T-helper 1 cell treated with Interleukin-12 subunit alpha and Interleukin-12 subunit beta and Interleukin-4 antibody, amounts not matched to agents 30 μg/mL and 1 μg/mL, for 36 hours (primary cell): ENCODE measurements around the gene FFAR2.
"Not testable (repeated sequence)": the region's sequence is repeated elsewhere in the genome, so short reads cannot be mapped to it uniquely, and the experiment has no call there.

Experiments
- H3K27ac Mint-ChIP-seq: one replicate; pipeline ENCODE4 v1.8.0; 2021; ENCODE audit warnings: mild to moderate bottlenecking, mixed read lengths
- H3K27me3 Mint-ChIP-seq: one replicate; pipeline ENCODE4 v1.8.0; 2021; ENCODE audit warnings: low read depth, mixed read lengths
- H3K36me3 Mint-ChIP-seq: one replicate; pipeline ENCODE4 v1.8.0; 2021; ENCODE audit warnings: low read depth, mixed read lengths
- H3K4me1 Mint-ChIP-seq: one replicate; pipeline ENCODE4 v1.8.0; 2021; ENCODE audit warnings: low read depth, mixed read lengths
- H3K4me3 Mint-ChIP-seq: one replicate; pipeline ENCODE4 v1.8.0; 2021; ENCODE audit warnings: mild to moderate bottlenecking, moderate library complexity, mixed read lengths
- H3K9me3 Mint-ChIP-seq: one replicate; pipeline ENCODE4 v1.8.0; 2021; ENCODE audit warnings: mixed read lengths

Gene FFAR2

GRCh38 chr19:35416331-35416730, 31.7 kb upstream of the FFAR2 start:
- H3K27ac Mint-ChIP-seq: no peak overlapping the region
- no peak overlapping the region for H3K4me3 Mint-ChIP-seq
- H3K9me3 Mint-ChIP-seq: no peaks in the 10 kb centered on the region
- peaks cover 37% of the 10 kb centered on the region for H3K27me3 Mint-ChIP-seq
- no peaks in the 10 kb centered on the region for H3K36me3 Mint-ChIP-seq
- no peaks in the 10 kb centered on the region for H3K4me1 Mint-ChIP-seq

DNA sequence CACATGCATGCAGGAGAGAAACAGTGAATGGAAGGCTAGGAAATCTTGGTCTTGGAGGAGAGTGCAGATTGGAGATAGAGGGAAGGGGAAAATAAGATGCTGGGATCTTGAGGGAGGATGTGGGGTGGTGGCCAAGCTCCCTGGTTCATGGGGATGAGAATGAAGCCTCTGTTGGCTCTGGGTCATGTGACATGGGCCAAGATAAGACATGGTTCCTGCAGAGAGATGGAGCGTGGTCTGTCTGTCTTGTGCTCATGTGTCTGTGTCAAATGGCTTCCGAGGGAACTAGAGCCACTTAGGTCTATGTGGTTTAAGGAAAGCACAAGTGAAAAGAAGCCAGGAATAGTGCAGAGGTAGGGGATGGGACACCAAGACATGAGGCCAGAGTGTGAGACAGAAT, 30.8 kb upstream of the FFAR2 start:
- Mint-ChIP-seq H3K36me3 (no peaks in the 10 kb centered on the region), H3K4me3 (no peak overlapping the region), H3K27me3 (peaks cover 33% of the 10 kb centered on the region), H3K27ac (no peak overlapping the region), H3K4me1 (no peaks in the 10 kb centered on the region), H3K9me3 (no peaks in the 10 kb centered on the region)

- Mint-ChIP-seq H3K4me3 (no peak overlapping the region), H3K36me3 (no peaks in the 10 kb centered on the region), H3K27ac (no peak overlapping the region), H3K9me3 (no peaks in the 10 kb centered on the region), H3K4me1 (no peaks in the 10 kb centered on the region), H3K27me3 (peaks cover 27% of the 10 kb centered on the region)
Measured at GRCh38 chr19:35417713-35418534, 30.1 kb upstream of the FFAR2 start.

DNA sequence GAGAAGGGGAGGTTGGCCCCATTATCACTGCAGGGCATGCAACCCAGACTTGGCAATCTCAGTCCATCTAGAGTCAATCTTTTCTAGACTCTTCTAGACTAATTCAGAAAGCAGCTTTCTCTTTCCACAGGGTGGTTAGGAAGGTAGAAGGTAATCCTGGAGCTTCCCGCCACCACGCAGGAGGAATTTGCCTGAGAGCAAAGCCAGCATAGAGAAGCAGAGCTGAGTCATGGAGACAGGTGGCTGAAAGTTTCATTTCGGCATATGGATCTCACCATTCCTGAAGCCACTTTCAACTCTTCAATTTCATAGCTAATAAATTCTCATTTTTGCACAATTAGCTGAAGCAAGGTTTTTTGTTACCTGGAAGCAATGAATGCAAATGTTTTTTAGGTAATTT, 29.0 kb upstream of the FFAR2 start:
- H3K9me3 Mint-ChIP-seq: no peaks in the 10 kb centered on the region

DNA sequence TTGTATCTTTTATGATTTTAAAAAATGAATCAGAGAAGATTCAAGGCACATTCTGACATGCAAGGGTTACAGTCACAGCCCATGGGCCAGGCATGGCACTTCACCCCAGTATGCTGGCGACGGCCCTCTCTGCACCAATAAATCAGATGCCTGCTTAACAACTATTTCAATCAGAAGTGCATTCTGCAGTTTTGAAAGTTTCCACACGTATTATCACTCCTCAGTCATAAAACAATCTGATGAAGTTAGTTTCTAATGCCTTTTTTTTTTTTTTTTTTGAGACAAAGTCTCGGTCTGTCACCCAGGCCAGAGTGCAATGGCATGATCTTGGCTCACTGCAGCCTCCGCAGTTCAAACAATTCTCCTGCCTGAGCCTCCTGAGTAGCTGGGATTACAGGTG, 28.3 kb upstream of the FFAR2 start:
- Mint-ChIP-seq H3K4me3 (no peak overlapping the region), H3K27me3 (peaks cover 27% of the 10 kb centered on the region), H3K27ac (no peak overlapping the region), H3K4me1 (no peaks in the 10 kb centered on the region), H3K9me3 (no peaks in the 10 kb centered on the region), H3K36me3 (no peaks in the 10 kb centered on the region)

More for the DNA sequence above, 29.0 kb upstream of the FFAR2 start:
- no peak overlapping the region for H3K4me3 Mint-ChIP-seq
- no peak overlapping the region for H3K27ac Mint-ChIP-seq
- peaks cover 27% of the 10 kb centered on the region for H3K27me3 Mint-ChIP-seq
- H3K4me1 Mint-ChIP-seq: no peaks in the 10 kb centered on the region
- H3K36me3 Mint-ChIP-seq: no peaks in the 10 kb centered on the region

DNA sequence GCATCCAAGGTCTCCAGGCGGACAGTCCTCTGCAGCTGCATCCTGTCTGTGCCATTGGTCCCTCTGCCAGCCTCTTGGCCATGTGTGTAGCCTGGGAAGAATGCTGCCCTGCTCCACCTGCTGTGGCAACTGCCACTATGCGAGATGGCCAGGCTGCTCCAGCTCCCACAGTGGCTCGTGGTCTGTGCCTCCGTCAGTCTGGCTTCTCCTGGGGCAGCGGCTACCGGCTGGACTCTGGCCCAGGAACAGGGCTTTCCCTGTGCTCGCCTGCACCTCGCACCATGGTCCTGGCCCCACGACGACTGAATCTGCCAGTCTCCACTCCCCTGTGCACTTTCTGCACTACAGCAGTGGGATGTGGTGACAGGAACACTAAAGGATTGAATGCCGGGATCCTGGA, 26.7 kb upstream of the FFAR2 start:
- H3K27ac Mint-ChIP-seq: no peak overlapping the region
- no peak overlapping the region for H3K4me3 Mint-ChIP-seq
- peaks cover 16% of the 10 kb centered on the region for H3K27me3 Mint-ChIP-seq
- no peaks in the 10 kb centered on the region for H3K36me3 Mint-ChIP-seq
- H3K4me1 Mint-ChIP-seq: no peaks in the 10 kb centered on the region
- no peaks in the 10 kb centered on the region for H3K9me3 Mint-ChIP-seq

DNA sequence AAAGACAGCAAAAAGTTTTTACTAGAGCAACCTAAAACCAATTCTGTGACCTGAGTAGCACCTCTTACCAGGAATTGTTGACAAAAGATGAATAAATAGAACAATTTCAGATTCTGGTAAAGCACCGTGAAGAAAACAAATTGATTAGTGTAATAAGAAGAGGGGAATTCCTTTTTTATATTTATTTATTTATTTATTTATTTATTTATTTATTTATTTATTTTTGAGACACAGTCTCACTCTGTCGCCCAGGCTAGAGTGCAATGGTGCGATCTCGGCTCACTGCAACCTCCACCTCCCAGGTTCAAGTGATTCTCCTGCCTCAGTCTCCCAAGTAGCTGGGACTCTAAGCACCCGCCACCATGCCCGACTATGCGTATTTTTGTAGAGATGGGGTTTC, 24.7 kb upstream of the FFAR2 start:
- not testable (repeated sequence) for H3K27ac Mint-ChIP-seq

DNA sequence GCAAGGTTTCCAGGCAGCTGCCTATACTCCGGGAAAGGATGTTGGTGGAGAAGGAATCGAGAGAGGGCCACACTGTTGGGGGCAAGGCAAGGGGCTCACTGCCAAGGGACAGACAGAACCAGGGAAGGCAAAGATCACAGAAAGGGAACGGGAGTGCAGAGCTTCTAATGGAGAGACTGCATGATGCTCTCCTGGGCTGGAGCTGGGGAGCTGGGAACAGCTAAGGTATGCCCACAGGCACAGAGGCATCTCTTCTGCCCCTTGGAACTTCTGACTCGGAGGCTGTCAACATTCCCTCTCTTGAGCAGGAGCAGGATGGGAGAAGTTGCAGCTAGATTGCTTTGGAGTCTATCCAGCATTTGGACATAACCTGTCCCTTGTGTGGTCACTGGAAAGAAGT, 22.4 kb upstream of the FFAR2 start:
- H3K9me3 Mint-ChIP-seq: peaks cover 2% of the 10 kb centered on the region
- no peak overlapping the region for H3K27ac Mint-ChIP-seq
- no peaks in the 10 kb centered on the region for H3K36me3 Mint-ChIP-seq
- peaks cover 2% of the 10 kb centered on the region for H3K4me1 Mint-ChIP-seq
- H3K4me3 Mint-ChIP-seq: no peak overlapping the region
- H3K27me3 Mint-ChIP-seq: no peaks in the 10 kb centered on the region

More for the DNA sequence above, 24.7 kb upstream of the FFAR2 start:
- not testable (repeated sequence) for H3K9me3 Mint-ChIP-seq, H3K4me3 Mint-ChIP-seq, H3K36me3 Mint-ChIP-seq, H3K27me3 Mint-ChIP-seq, H3K4me1 Mint-ChIP-seq

- no peaks in the 10 kb centered on the region for H3K27me3 Mint-ChIP-seq
- peaks cover 14% of the 10 kb centered on the region for H3K9me3 Mint-ChIP-seq
- H3K27ac Mint-ChIP-seq: no peak overlapping the region
- no peak overlapping the region for H3K4me3 Mint-ChIP-seq
- peaks cover 8% of the 10 kb centered on the region for H3K4me1 Mint-ChIP-seq
- H3K36me3 Mint-ChIP-seq: no peaks in the 10 kb centered on the region
Measured at GRCh38 chr19:35427187-35427586, 20.9 kb upstream of the FFAR2 start.

DNA sequence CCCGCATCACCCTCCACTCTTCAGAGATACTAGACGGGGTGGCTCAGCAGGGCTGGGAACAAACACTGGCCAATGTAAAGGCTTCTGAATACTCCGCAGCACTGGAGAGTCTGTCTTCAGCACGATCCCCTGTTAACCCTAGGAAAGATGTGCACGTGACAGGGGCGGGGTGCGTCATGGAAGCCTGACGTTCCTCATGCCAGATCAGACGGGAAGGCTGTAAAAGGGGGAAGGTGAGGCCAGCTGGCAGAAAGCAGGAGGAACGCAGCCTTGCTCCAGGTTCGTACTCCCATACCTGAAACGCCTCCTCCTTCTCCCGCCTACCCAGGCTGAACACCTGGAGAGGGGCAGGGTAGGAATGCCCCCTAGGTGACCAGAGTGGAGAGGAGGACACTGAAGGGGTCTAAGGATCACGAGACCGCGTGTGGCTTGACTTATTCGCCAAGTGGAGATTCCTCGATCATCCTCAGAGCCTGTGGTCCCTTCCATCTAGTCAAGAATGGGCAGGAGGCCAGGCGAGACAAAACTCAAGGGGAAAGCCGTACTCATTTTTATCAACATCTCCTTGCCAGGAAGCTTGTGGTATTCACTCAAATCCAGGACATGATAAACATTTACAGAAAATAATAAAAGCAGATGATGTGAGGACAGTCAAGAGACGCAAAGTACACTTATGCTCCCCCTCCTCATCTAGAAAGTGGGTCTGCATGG, 18.2 kb upstream of the FFAR2 start:
- peaks cover 19% of the 10 kb centered on the region for H3K9me3 Mint-ChIP-seq
- no peaks in the 10 kb centered on the region for H3K36me3 Mint-ChIP-seq
- peaks cover 8% of the 10 kb centered on the region for H3K4me1 Mint-ChIP-seq
- H3K27ac Mint-ChIP-seq: no peak overlapping the region
- no peaks in the 10 kb centered on the region for H3K27me3 Mint-ChIP-seq
- H3K4me3 Mint-ChIP-seq: no peak overlapping the region

GRCh38 chr19:35430409-35431144, 17.5 kb upstream of the FFAR2 start:
- no peak overlapping the region for H3K4me3 Mint-ChIP-seq

GRCh38 chr19:35431145-35431807, 16.8 kb upstream of the FFAR2 start:
- Mint-ChIP-seq H3K4me1 (peaks cover 13% of the 10 kb centered on the region), H3K27ac (no peak overlapping the region), H3K9me3 (peaks cover 19% of the 10 kb centered on the region), H3K27me3 (no peaks in the 10 kb centered on the region), H3K36me3 (no peaks in the 10 kb centered on the region), H3K4me3 (no peak overlapping the region)

More at GRCh38 chr19:35430409-35431144, 17.5 kb upstream of the FFAR2 start:
- H3K36me3 Mint-ChIP-seq: no peaks in the 10 kb centered on the region
- peaks cover 19% of the 10 kb centered on the region for H3K9me3 Mint-ChIP-seq
- no peaks in the 10 kb centered on the region for H3K27me3 Mint-ChIP-seq
- H3K4me1 Mint-ChIP-seq: peaks cover 8% of the 10 kb centered on the region
- no peak overlapping the region for H3K27ac Mint-ChIP-seq

- H3K4me1 Mint-ChIP-seq: peaks cover 24% of the 10 kb centered on the region
- H3K27ac Mint-ChIP-seq: no peak overlapping the region
- H3K4me3 Mint-ChIP-seq: no peak overlapping the region
- peaks cover 19% of the 10 kb centered on the region for H3K9me3 Mint-ChIP-seq
- no peaks in the 10 kb centered on the region for H3K36me3 Mint-ChIP-seq
- H3K27me3 Mint-ChIP-seq: no peaks in the 10 kb centered on the region
Measured at GRCh38 chr19:35432911-35433310, 15.1 kb upstream of the FFAR2 start.

- no peaks in the 10 kb centered on the region for H3K36me3 Mint-ChIP-seq
- H3K4me1 Mint-ChIP-seq: peaks cover 24% of the 10 kb centered on the region
- H3K4me3 Mint-ChIP-seq: no peak overlapping the region
- H3K9me3 Mint-ChIP-seq: peaks cover 19% of the 10 kb centered on the region
- no peaks in the 10 kb centered on the region for H3K27me3 Mint-ChIP-seq
- no peak overlapping the region for H3K27ac Mint-ChIP-seq
Measured at GRCh38 chr19:35433448-35433847, 14.6 kb upstream of the FFAR2 start.
